HepG2 (cell line): ENCODE data around the gene SOCS1. TPM values are rescaled to one million over a fixed set of nuclear protein-coding genes. Genes with fewer than 3 reads are reported as not detected.

Experiments
- ATAC-seq: fragments of 200-7000 bp; cut with Tn5 transposase; 3 replicates; pipeline ENCODE4 v1.9.1; 2020; ENCODE audit warnings: mild to moderate bottlenecking, moderate library complexity
- BruUV-seq: library from RNA; stranded (reverse); fragments of 400-500 nt; replicated peaks from 2 replicates; lab custom pipeline; 2021; lab: Mats Ljungman, UMichigan
- CTCF ChIA-PET: fragments of 300-600 bp; formaldehyde crosslinking; extraction: SDS; loops from one replicate; lab custom pipeline; 2021; ENCODE audit warnings: low total read pairs, inconsistent platforms, low intra/inter-chr PET ratio; lab: Yijun Ruan, JAX
- POLR2A ChIA-PET: fragments of 350-600 bp; sonication (Branson Sonifier 250); formaldehyde crosslinking; loops from one replicate; lab custom pipeline; 2020; ENCODE audit warnings: antibody characterized with exemption, inconsistent platforms; lab: Yijun Ruan, JAX
- DNase-seq: peaks from one replicate; pipeline ENCODE4 v3.0.0-alpha.2; 2015; ENCODE audit warnings: low spot score
- FAIRE-seq: peaks from 3 replicates; lab custom pipeline; 2011; peaks lifted over from hg19 to GRCh38; lab: Jason Lieb, UNC
- H2AFZ ChIP-seq: one replicate; pipeline ENCODE4 v1.6.1; 2011; ENCODE audit warnings: low read length, inconsistent platforms
- H3K27ac ChIP-seq: fragments of 300-600 bp; 3 replicates; pipeline ENCODE4 v1.8.0; 2011; ENCODE audit warnings: mixed run types, mild to moderate bottlenecking, mixed read lengths, low read length, inconsistent platforms; ENCODE audit not compliant: insufficient read depth; ENCODE audit errors: extremely low read length
- H3K27me3 ChIP-seq, 2 experiments: fragments of 200-600 bp in 1 of 2; 2 replicates in 1 of 2; 3 replicates in 1 of 2; pipeline versions ENCODE4 v1.6.0 to v1.8.0; 2011; ENCODE audit warnings: low read length in 2 of 2, mild to moderate bottlenecking in 2 of 2, moderate library complexity in 2 of 2, inconsistent platforms in 1 of 2; ENCODE audit not compliant: insufficient read depth in 2 of 2, control insufficient read depth in 1 of 2
- H3K36me3 ChIP-seq, 2 experiments: fragments of 200-600 bp in 1 of 2; replicated peaks in 1 of 2; 2 replicates in 1 of 2; 3 replicates in 1 of 2; pipeline versions ENCODE4 v1.5.1 to v1.8.0; 2011; ENCODE audit warnings: low read length in 2 of 2, inconsistent platforms in 1 of 2; ENCODE audit not compliant: insufficient read depth in 2 of 2, control insufficient read depth in 1 of 2
- H3K4me1 ChIP-seq: 2 replicates; pipeline ENCODE4 v1.5.1; 2012; ENCODE audit warnings: low read length, inconsistent platforms; ENCODE audit not compliant: insufficient read depth
- H3K4me2 ChIP-seq: 2 replicates; pipeline ENCODE4 v1.6.0; 2011; ENCODE audit warnings: low read depth, low read length, inconsistent platforms
- H3K4me3 ChIP-seq, 3 experiments: fragments of 200-600 bp in 1 of 3; sonication (generic), shearing (Covaris generic) in 1 of 3; replicated peaks in 1 of 3; 2 replicates each; pipeline ENCODE4 v1.5.1; 2011 to 2016; ENCODE audit warnings: low read length in 3 of 3, inconsistent platforms in 2 of 3, low read depth in 2 of 3, mild to moderate bottlenecking in 2 of 3, control low read depth in 1 of 3, mixed read lengths in 1 of 3; ENCODE audit not compliant: insufficient read depth in 1 of 3
- H3K79me2 ChIP-seq: one replicate; pipeline ENCODE4 v1.6.1; 2011; ENCODE audit warnings: low read length, inconsistent platforms; ENCODE audit not compliant: insufficient read depth
- H3K9ac ChIP-seq: 2 replicates; pipeline ENCODE4 v1.6.0; 2011; ENCODE audit warnings: mild to moderate bottlenecking, low read depth, low read length, inconsistent platforms; ENCODE audit not compliant: insufficient read depth
- H3K9me3 ChIP-seq: 2 replicates; pipeline ENCODE4 v1.5.1; 2012; ENCODE audit warnings: mild to moderate bottlenecking, low read length
- H4K20me1 ChIP-seq: 2 replicates; pipeline ENCODE4 v1.6.0; 2011; ENCODE audit warnings: inconsistent platforms, mild to moderate bottlenecking, low read length, moderate library complexity; ENCODE audit not compliant: insufficient read depth
- KAT2B ChIP-seq: fragments of 150-350 bp; IDR thresholded peaks from 2 replicates; pipeline ENCODE4 v1.6.1; 2014; ENCODE audit warnings: low read depth, low read length, borderline replicate concordance
- NR2F1 ChIP-seq, 2 experiments: fragments of 450-650 bp in 1 of 2; formaldehyde crosslinking in 1 of 2; IDR thresholded peaks; 2 replicates each; pipeline versions ENCODE4 v1.5.0 to v1.6.1; 2016 to 2020; ENCODE audit warnings: mild to moderate bottlenecking in 1 of 2, missing compliant biosample characterization in 1 of 2, missing genetic modification reagents in 1 of 2, moderate library complexity in 1 of 2
- ZNF124 ChIP-seq: sonication (generic); formaldehyde crosslinking; IDR thresholded peaks from 2 replicates; pipeline ENCODE4 v1.4.0; 2020; ENCODE audit warnings: missing genetic modification reagents
- ZNF280B ChIP-seq: sonication (generic); formaldehyde crosslinking; IDR thresholded peaks from 2 replicates; pipeline ENCODE4 v1.5.0; 2020; ENCODE audit warnings: missing genetic modification reagents, mild to moderate bottlenecking, borderline replicate concordance
- ZNF33A ChIP-seq: sonication (generic); formaldehyde crosslinking; IDR thresholded peaks from 2 replicates; pipeline ENCODE4 v1.5.1; 2020; ENCODE audit warnings: missing genetic modification reagents, mild to moderate bottlenecking, moderate library complexity, borderline replicate concordance
- ZNF768 ChIP-seq: sonication (generic); formaldehyde crosslinking; IDR thresholded peaks from 2 replicates; pipeline ENCODE4 v1.4.0; 2020; ENCODE audit warnings: missing genetic modification reagents
- ZNF776 ChIP-seq: sonication (generic); formaldehyde crosslinking; IDR thresholded peaks from 2 replicates; pipeline ENCODE4 v1.4.0; 2020; ENCODE audit warnings: mild to moderate bottlenecking, missing genetic modification reagents
- WGBS: methylation state at CpG from one replicate; pipeline ENCODE4 v1.1.6; 2017; ENCODE audit warnings: low lambda C conversion rate; 5-methylcytosine and 5-hydroxymethylcytosine counted together
- in situ Hi-C: cut with HindIII; loops from 2 replicates; pipeline ENCODE4 v1.10.0; 2017; ENCODE audit warnings: low pct_unique_long_range_greater_than_20kb; ENCODE audit not compliant: extremely low pct_ligation_motif_present
- intact Hi-C: fragments of 100-400 bp; cut with micrococcal nuclease; formaldehyde crosslinking; loops from one replicate; pipeline ENCODE4 v1.10.0; 2022; ENCODE audit not compliant: unreplicated experiment
- polyA plus RNA-seq, 8 experiments: library from polyadenylated mRNA; depleted of rRNA in 3 of 8; stranded (reverse) in 7 of 8; unstranded in 1 of 8; fragments of >200 nt; fragmentation: Illumina TruSeq in 4 of 8; extraction: Trizol in 4 of 8; gene quantifications; 2 replicates each; pipeline versions ENCODE4 v1.2.1 to v1.2.3, GENCODE V29; 2011 to 2016; ENCODE audit warnings: low read depth in 4 of 8, missing spikeins in 1 of 8, mixed read lengths in 1 of 8; ENCODE audit not compliant: insufficient read depth in 1 of 8
- total RNA-seq, 5 experiments: library from RNA; depleted of rRNA; stranded (reverse); fragments of >200 nt; fragmentation: Illumina TruSeq; extraction: Trizol; gene quantifications; 2 replicates each; pipeline ENCODE4 v1.2.3, GENCODE V29; 2016; ENCODE audit warnings: low read depth in 1 of 5

Gene SOCS1
- total and polyA plus RNA-seq, 2 of the 13 experiments (the other 11 are each of a cell fraction or from before 2014, with no cell fraction given), result 5.3 to 6.3 TPM

GRCh38 chr16:11217651-11218603 lies 38.1 kb downstream of the SOCS1 start:
- 2% methylated on average over 3 of the region's 3 CpGs for WGBS
- no peak overlapping the region for H3K4me2 ChIP-seq
- CTCF ChIA-PET, result no interaction called here
- no peak overlapping the region for H3K4me3 ChIP-seq
- FAIRE-seq (no peak), ATAC-seq (no peak), DNase-seq (no peak)
- in situ Hi-C loops (no loop called here), intact Hi-C loops (no loop called here)
- peaks cover 23% of the 10 kb centered on the region for H3K9me3 ChIP-seq
- peaks cover 2 to 8% of the 10 kb centered on the region in 2 experiments; a peak in 3 of 5 replicates for H3K27me3 ChIP-seq
- POLR2A ChIA-PET, result interaction anchor here (1.2 to 1.6 kb wide), 2 partner anchors 12 to 38 kb away, joined by 4 read pairs; partner anchors contain the start of gene SOCS1
- TF ChIP-seq ZNF768 (peak; percentile 46; the same call in 1 of the 2 replicates), KAT2B (no peak)
- no peaks in the 10 kb centered on the region for H3K79me2 ChIP-seq
- no peaks in the 10 kb centered on the region for H4K20me1 ChIP-seq
- no peaks in the 10 kb centered on the region for H3K36me3 ChIP-seq
- H3K9ac ChIP-seq, result no peak overlapping the region
- H3K27ac ChIP-seq, result no peak overlapping the region
- H3K4me1 ChIP-seq, result no peaks in the 10 kb centered on the region
- H2AFZ ChIP-seq, result no peak overlapping the region
- no TSS peak for BruUV-seq

- Histone ChIP-seq H3K79me2 (no peaks in the 10 kb centered on the region), H3K27ac (no peak overlapping the region), H3K4me3 (no peak overlapping the region), H3K36me3 (no peaks in the 10 kb centered on the region), H2AFZ (no peak overlapping the region), H3K27me3 (peaks cover 3 to 26% of the 10 kb centered on the region in 2 experiments), H3K4me2 (no peak overlapping the region), H3K9me3 (peaks cover 23% of the 10 kb centered on the region), H3K9ac (no peak overlapping the region), H4K20me1 (no peaks in the 10 kb centered on the region), H3K4me1 (no peaks in the 10 kb centered on the region)
- 47% methylated on average over 3 of the region's 3 CpGs for WGBS
- TF ChIP-seq ZNF33A, result no peak
- no peak for TF ChIP-seq ZNF124 (CRISPR knock-in tag)
- 0 out of 2 replicates have a peak, but pooled peaks have one; percentile 21 for TF ChIP-seq ZNF280B (CRISPR knock-in tag)
- TF ChIP-seq NR2F1 (CRISPR knock-in tag; IDR thresholded peaks at IDR 0.05), result no peak
- TF ChIP-seq ZNF776, result 0 out of 2 replicates have a peak, but pooled peaks have one; percentile 28
- no peak for DNase-seq
- no TSS peak for BruUV-seq
- POLR2A ChIA-PET, result no interaction called here
- intact Hi-C loops, result no loop called here
- in situ Hi-C loops, result no loop called here
- CTCF ChIA-PET, result no interaction called here
- ATAC-seq, result no peak
- FAIRE-seq, result no peak
Observed at GRCh38 chr16:11215935-11216556, 40.0 kb downstream of the SOCS1 start.
